Ectodermal cell (in vitro differentiated cells): ENCODE results near the gene DDX24.
"Not testable (repeated sequence)": the region's sequence is repeated elsewhere in the genome, so short reads cannot be mapped to it uniquely, and the experiment has no call there.

Experiments
- H3K27ac ChIP-seq: 2 replicates; pipeline ENCODE4 v1.7.0; 2013; ENCODE audit warnings: mild to moderate bottlenecking, low read depth, low read length; ENCODE audit not compliant: insufficient read depth, poor library complexity, severe bottlenecking
- H3K27me3 ChIP-seq: 2 replicates; pipeline ENCODE4 v1.7.0; 2013; ENCODE audit warnings: mild to moderate bottlenecking, low read length; ENCODE audit not compliant: insufficient read depth, control insufficient read depth, poor library complexity, severe bottlenecking
- H3K36me3 ChIP-seq: one replicate; pipeline ENCODE4 v1.7.0; 2013; ENCODE audit warnings: low read length; ENCODE audit not compliant: control insufficient read depth, insufficient read depth
- H3K4me1 ChIP-seq: one replicate; pipeline ENCODE4 v1.7.0; 2013; ENCODE audit warnings: low read length; ENCODE audit not compliant: control insufficient read depth, insufficient read depth
- H3K4me3 ChIP-seq: 2 replicates; pipeline ENCODE4 v1.7.0; 2013; ENCODE audit warnings: low read depth, low read length, control low read depth; ENCODE audit not compliant: insufficient read depth
- H3K9me3 ChIP-seq: 2 replicates; pipeline ENCODE4 v1.7.0; 2013; ENCODE audit warnings: mild to moderate bottlenecking, low read length, moderate library complexity; ENCODE audit not compliant: control insufficient read depth
- WGBS, 2 experiments: methylation state at CpG; one replicate each; pipeline ENCODE4 v1.1.7; 2013; ENCODE audit warnings: missing lambda C conversion rate in 2 of 2; 5-methylcytosine and 5-hydroxymethylcytosine counted together

Gene DDX24

GRCh38 chr14:94087891-94088290, 6.9 kb upstream of the DDX24 start:
- Histone ChIP-seq H3K4me1 (no peaks in the 10 kb centered on the region), H3K27me3 (no peaks in the 10 kb centered on the region), H3K4me3 (no peak overlapping the region), H3K36me3 (no peaks in the 10 kb centered on the region), H3K9me3 (no peaks in the 10 kb centered on the region), H3K27ac (no peak overlapping the region)
- 85 to 86% methylated on average over 4 of the region's 4 CpGs for WGBS, 2 experiments

- Histone ChIP-seq H3K27ac (no peak overlapping the region), H3K9me3 (no peaks in the 10 kb centered on the region), H3K4me3 (peak overlapping the region; percentile 92), H3K27me3 (no peaks in the 10 kb centered on the region), H3K36me3 (peaks cover 14% of the 10 kb centered on the region), H3K4me1 (peaks cover 22% of the 10 kb centered on the region)
- 4 to 6% methylated on average over 19 of the region's 19 CpGs for WGBS, 2 experiments
Observed at GRCh38 chr14:94081386-94081820, 401 bp upstream of the DDX24 start.

- Histone ChIP-seq H3K36me3 (peaks cover 18% of the 10 kb centered on the region), H3K27ac (no peak overlapping the region), H3K4me1 (peaks cover 22% of the 10 kb centered on the region), H3K9me3 (peaks cover 1% of the 10 kb centered on the region), H3K4me3 (peak overlapping the region; percentile 92), H3K27me3 (no peaks in the 10 kb centered on the region)
- WGBS, 2 experiments: 22% methylated on average over 15 of the region's 15 CpGs
Observed at GRCh38 chr14:94079891-94080620, 946 bp downstream of the DDX24 start.

GRCh38 chr14:94077823-94078222, 3.2 kb downstream of the DDX24 start:
- Histone ChIP-seq H3K27ac (no peak overlapping the region), H3K36me3 (peaks cover 25% of the 10 kb centered on the region), H3K4me1 (peaks cover 22% of the 10 kb centered on the region), H3K4me3 (no peak overlapping the region), H3K27me3 (no peaks in the 10 kb centered on the region), H3K9me3 (peaks cover 3% of the 10 kb centered on the region)
- 98% methylated on average over 3 of the region's 5 CpGs; no CpG with 5 or more reads in 1 of the 2 experiments for WGBS, 2 experiments

- Histone ChIP-seq H3K9me3 (peaks cover 3% of the 10 kb centered on the region), H3K4me1 (peaks cover 21% of the 10 kb centered on the region), H3K4me3 (no peak overlapping the region), H3K27me3 (no peaks in the 10 kb centered on the region), H3K27ac (no peak overlapping the region), H3K36me3 (peaks cover 25% of the 10 kb centered on the region)
- 91 to 93% methylated on average over 6 to 7 of the region's 7 CpGs for WGBS, 2 experiments
Observed at GRCh38 chr14:94077111-94077821, 3.7 kb downstream of the DDX24 start.

- Histone ChIP-seq H3K27me3 (no peaks in the 10 kb centered on the region), H3K9me3 (peaks cover 3% of the 10 kb centered on the region), H3K27ac (no peak overlapping the region), H3K4me1 (peaks cover 16% of the 10 kb centered on the region), H3K36me3 (peaks cover 25% of the 10 kb centered on the region), H3K4me3 (no peak overlapping the region)
- WGBS, 2 experiments: 97% methylated on average over 2 of the region's 2 CpGs; no CpG with 5 or more reads in 1 of the 2 experiments
Observed at GRCh38 chr14:94075008-94075407, 6.0 kb downstream of the DDX24 start.

- Histone ChIP-seq H3K9me3 (peaks cover 4% of the 10 kb centered on the region), H3K4me3 (no peak overlapping the region), H3K4me1 (peaks cover 12% of the 10 kb centered on the region), H3K27ac (no peak overlapping the region), H3K27me3 (no peaks in the 10 kb centered on the region), H3K36me3 (peaks cover 25% of the 10 kb centered on the region)
- 92 to 94% methylated on average over 1 of the region's 3 CpGs for WGBS, 2 experiments
Observed at GRCh38 chr14:94074534-94074933, 6.5 kb downstream of the DDX24 start.

GRCh38 chr14:94072076-94072475, 8.9 kb downstream of the DDX24 start:
- not testable (repeated sequence) for H3K9me3 ChIP-seq, H3K4me1 ChIP-seq, H3K27ac ChIP-seq, H3K4me3 ChIP-seq, H3K27me3 ChIP-seq
- peaks cover 12% of the 10 kb centered on the region for H3K36me3 ChIP-seq
- 91 to 95% methylated on average over 3 of the region's 3 CpGs for WGBS, 2 experiments

- Histone ChIP-seq H3K36me3 (peaks cover 12% of the 10 kb centered on the region), H3K4me3 (no peak overlapping the region), H3K27me3 (no peaks in the 10 kb centered on the region), H3K27ac (no peak overlapping the region), H3K9me3 (peaks cover 5% of the 10 kb centered on the region), H3K4me1 (no peaks in the 10 kb centered on the region)
- 88 to 90% methylated on average over 8 of the region's 8 CpGs for WGBS, 2 experiments
Observed at GRCh38 chr14:94066089-94066676, 14.8 kb downstream of the DDX24 start.

GRCh38 chr14:94062344-94062940, 18.6 kb downstream of the DDX24 start:
- peaks cover 37% of the 10 kb centered on the region for H3K36me3 ChIP-seq
- 81 to 82% methylated on average over 9 of the region's 9 CpGs for WGBS, 2 experiments
- H3K27me3 ChIP-seq: no peaks in the 10 kb centered on the region
- no peak overlapping the region for H3K27ac ChIP-seq
- no peak overlapping the region for H3K4me3 ChIP-seq
- no peaks in the 10 kb centered on the region for H3K4me1 ChIP-seq
- H3K9me3 ChIP-seq: no peaks in the 10 kb centered on the region
